GM12878 (cell line): Measurements from ENCODE around the gene NACA2. TPM values are rescaled to one million over a fixed set of nuclear protein-coding genes. Genes with fewer than 3 reads are reported as not detected.

Experiments
- ATAC-seq: fragments of 200-7000 bp; cut with Tn5 transposase; 3 replicates; pipeline ENCODE4 v1.9.1; 2020; ENCODE audit warnings: mild to moderate bottlenecking, moderate library complexity
- BruUV-seq: library from RNA; stranded (reverse); fragments of 400-500 nt; replicated peaks from 2 replicates; lab custom pipeline; 2021; lab: Mats Ljungman, UMichigan
- CTCF ChIA-PET: fragments of 300-600 bp; sonication (Branson Sonifier 250); formaldehyde crosslinking; extraction: SDS; loops from one replicate; lab custom pipeline; 2021; ENCODE audit warnings: inconsistent platforms; lab: Yijun Ruan, JAX
- POLR2A ChIA-PET: fragments of 350-600 bp; formaldehyde crosslinking; extraction: SDS; loops from one replicate; lab custom pipeline; 2021; ENCODE audit warnings: inconsistent platforms; lab: Charles Lee
- RAD21 ChIA-PET: fragments of 300-600 bp; sonication (Branson Sonifier 250); formaldehyde crosslinking; loops from one replicate; lab custom pipeline; 2023; ENCODE audit warnings: antibody characterized with exemption; ENCODE audit not compliant: unreplicated experiment; lab: Charles Lee
- SMC1A ChIA-PET: fragments of 300-600 bp; sonication (Branson Sonifier 250); formaldehyde crosslinking; loops from one replicate; lab custom pipeline; 2023; ENCODE audit not compliant: unreplicated experiment, uncharacterized antibody; lab: Charles Lee
- DNase-seq: peaks from one replicate; pipeline ENCODE4 v3.0.0-alpha.2; 2011; ENCODE audit warnings: low read depth, low spot score
- FAIRE-seq: peaks from 3 replicates; lab custom pipeline; 2011; peaks lifted over from hg19 to GRCh38; lab: Jason Lieb, UNC
- H2AFZ ChIP-seq: 2 replicates; pipeline ENCODE4 v1.6.0; 2011; ENCODE audit warnings: low read depth, low read length, control low read depth; ENCODE audit not compliant: control insufficient read depth
- H3K27ac ChIP-seq: 2 replicates; pipeline ENCODE4 v1.5.1; 2011; ENCODE audit warnings: control low read depth; ENCODE audit not compliant: control insufficient read depth, insufficient read depth
- H3K27me3 ChIP-seq, 2 experiments: replicated peaks in 1 of 2; 2 replicates each; pipeline versions ENCODE4 v1.6.0 to v1.6.1; 2011; ENCODE audit warnings: low read length in 1 of 2; ENCODE audit not compliant: control insufficient read depth in 2 of 2, insufficient read depth in 2 of 2
- H3K36me3 ChIP-seq, 2 experiments: 2 replicates each; pipeline ENCODE4 v1.5.1; 2011; ENCODE audit warnings: low read length in 1 of 2; ENCODE audit not compliant: control insufficient read depth in 2 of 2, insufficient read depth in 2 of 2
- H3K4me1 ChIP-seq: 2 replicates; pipeline ENCODE4 v1.6.1; 2011; ENCODE audit warnings: mild to moderate bottlenecking, low read length, moderate library complexity, mixed read lengths; ENCODE audit not compliant: control insufficient read depth, insufficient read depth
- H3K4me2 ChIP-seq: 2 replicates; pipeline ENCODE4 v1.6.0; 2011; ENCODE audit warnings: control low read depth; ENCODE audit not compliant: control insufficient read depth, insufficient read depth
- H3K4me3 ChIP-seq: fragments of 200-600 bp; sonication (generic); 2 replicates; pipeline ENCODE4 v1.5.1; 2016
- H3K79me2 ChIP-seq: 2 replicates; pipeline ENCODE4 v1.6.0; 2011; ENCODE audit warnings: low read length; ENCODE audit not compliant: control insufficient read depth, insufficient read depth
- H3K9ac ChIP-seq: 2 replicates; pipeline ENCODE4 v1.8.0; 2011; ENCODE audit warnings: low read length, control low read depth, mixed read lengths; ENCODE audit not compliant: control insufficient read depth, insufficient read depth
- H3K9me3 ChIP-seq: replicated peaks from 3 replicates; pipeline ENCODE4 v1.5.1; 2011; ENCODE audit warnings: mild to moderate bottlenecking, low read length; ENCODE audit not compliant: control insufficient read depth, insufficient read depth
- H4K20me1 ChIP-seq: 2 replicates; pipeline ENCODE4 v1.6.0; 2011; ENCODE audit not compliant: control insufficient read depth, insufficient read depth
- CEBPB ChIP-seq, 2 experiments: fragments of 150-350 bp in 1 of 2; IDR thresholded peaks; 2 replicates each; pipeline ENCODE4 v1.6.1; 2012 to 2014; ENCODE audit warnings: low read depth in 2 of 2, low read length in 2 of 2, borderline replicate concordance in 1 of 2, inconsistent platforms in 1 of 2
- E2F4 ChIP-seq: IDR thresholded peaks from 2 replicates; pipeline ENCODE4 v1.6.1; 2012; ENCODE audit warnings: low read depth, low read length, improper control_type of control experiment
- ETV6 ChIP-seq, 2 experiments: fragments of 450-650 bp in 1 of 2; IDR thresholded peaks in 1 of 2; conservative IDR thresholded peaks in 1 of 2; 2 replicates each; pipeline ENCODE4 v1.6.1; 2014; ENCODE audit warnings: antibody characterized with exemption in 1 of 2, borderline replicate concordance in 1 of 2, low read depth in 1 of 2, mild to moderate bottlenecking in 1 of 2, moderate library complexity in 1 of 2
- IRF4 ChIP-seq: IDR thresholded peaks from 2 replicates; pipeline ENCODE4 v1.6.1; 2011; ENCODE audit warnings: low read depth, low read length
- MXI1 ChIP-seq: fragments of 150-350 bp; IDR thresholded peaks from 2 replicates; pipeline ENCODE4 v1.6.1; 2011; ENCODE audit warnings: low read depth, mild to moderate bottlenecking, inconsistent platforms, low read length, improper control_type of control experiment
- NFXL1 ChIP-seq: fragments of 450-650 bp; IDR thresholded peaks from 2 replicates; pipeline ENCODE4 v1.6.1; 2017; ENCODE audit warnings: antibody characterized with exemption, mild to moderate bottlenecking, borderline replicate concordance
- POLR2AphosphoS2 ChIP-seq: IDR thresholded peaks from 2 replicates; pipeline ENCODE4 v1.6.1; 2011; ENCODE audit warnings: low read depth, mild to moderate bottlenecking, low read length, improper control_type of control experiment, moderate library complexity
- TARDBP ChIP-seq: IDR thresholded peaks from 2 replicates; pipeline ENCODE4 v1.6.1; 2016; ENCODE audit warnings: borderline replicate concordance
- WGBS: methylation state at CpG from one replicate; pipeline ENCODE4 v1.1.6; 2016; ENCODE audit warnings: low lambda C conversion rate; ENCODE audit not compliant: insufficient replicate concordance, insufficient coverage; ENCODE audit errors: missing lambda C conversion rate; 5-methylcytosine and 5-hydroxymethylcytosine counted together
- in situ Hi-C: fragments of 300-500 bp; cut with MboI; formaldehyde crosslinking; loops from 9 replicates; pipeline ENCODE4 v1.14.3; 2018; ENCODE audit warnings: mixed read lengths
- intact Hi-C: fragments of 100-400 bp; cut with micrococcal nuclease; formaldehyde crosslinking; loops from one replicate; pipeline ENCODE4 v1.14.2; 2022; ENCODE audit not compliant: unreplicated experiment
- polyA plus RNA-seq, 11 experiments: library from polyadenylated mRNA; depleted of rRNA in 4 of 11; unstranded in 6 of 11; stranded (reverse) in 5 of 11; fragments of >200 nt; fragmentation: Nextera tagmentation in 4 of 11; fragmentation: Illumina TruSeq in 1 of 11; extraction: Ambion mirVana in 4 of 11; extraction: Trizol in 1 of 11; gene quantifications; 1 replicate in 1 of 11; 2 replicates in 10 of 11; pipeline versions ENCODE4 v1.2.1 to v1.2.3, GENCODE V29; 2011 to 2016; ENCODE audit warnings: inconsistent platforms in 2 of 11, missing spikeins in 2 of 11, low read depth in 1 of 11
- total RNA-seq, 4 experiments: library from RNA; depleted of rRNA in 3 of 4; stranded (reverse); fragments of >200 nt in 3 of 4; fragmentation: Illumina TruSeq in 1 of 4; extraction: Trizol in 1 of 4; gene quantifications; 2 replicates each; pipeline versions ENCODE4 v1.2.1 to v1.2.3, GENCODE V29; 2013 to 2021

Gene NACA2
- total and polyA plus RNA-seq, 10 of the 15 experiments (the other 5 are each of a cell fraction or from before 2014, with no cell fraction given), result 0.16 to 0.68 (median 0.36) TPM; not detected in 4

DNA sequence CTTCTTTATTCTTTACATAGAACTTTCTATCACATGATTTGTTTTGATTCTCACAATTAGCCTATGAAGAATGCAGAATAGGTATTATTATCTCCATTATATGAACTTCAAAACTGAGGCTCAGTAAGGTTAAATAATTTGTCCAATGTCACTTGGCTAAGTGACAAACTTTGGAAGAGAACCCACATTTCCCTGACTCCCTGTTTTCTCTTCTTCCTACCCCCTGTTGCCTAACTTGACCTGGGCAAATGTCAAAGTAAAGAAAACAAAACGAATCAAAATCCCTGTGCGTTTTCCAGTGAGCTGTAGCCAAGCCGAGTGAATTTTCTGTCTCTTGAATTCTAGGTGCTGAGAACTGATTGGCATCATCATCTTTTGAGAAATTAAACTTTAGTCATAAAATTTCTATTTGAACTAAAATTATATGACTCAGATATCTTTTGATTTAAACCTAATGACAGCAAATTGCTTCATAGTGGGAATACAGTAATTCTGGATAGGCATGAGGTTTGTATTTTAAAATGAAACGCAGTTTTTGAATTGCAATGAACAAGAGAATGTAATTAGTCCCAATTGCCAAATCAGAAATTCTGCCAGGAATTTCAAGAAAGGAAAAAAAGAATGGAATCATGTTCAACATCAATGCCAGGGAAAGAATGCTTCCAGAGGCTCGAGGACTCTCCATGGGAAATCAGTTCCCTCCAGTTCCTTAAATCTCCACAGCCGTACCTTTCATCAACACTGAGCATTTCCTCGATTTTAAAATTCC is 4.6 kb upstream of the NACA2 start (continued):
- TF ChIP-seq MXI1 (no peak), ETV6 (conservative IDR thresholded peaks at IDR 0.05 in 1 of 2, IDR thresholded peaks at IDR 0.05 in 1 of 2; ENCODE audit: borderline replicate concordance in 1 of 2, low read depth in 1 of 2) (peak in 1 of 2 experiments; percentile 75; a peak in 2 of 4 replicates), CEBPB (IDR thresholded peaks at IDR 0.05; ENCODE audit: borderline replicate concordance in 1 of 2, low read depth in 2 of 2, low read length in 2 of 2) (no peak), IRF4 (no peak), E2F4 (no peak), POLR2AphosphoS2 (no peak)

DNA sequence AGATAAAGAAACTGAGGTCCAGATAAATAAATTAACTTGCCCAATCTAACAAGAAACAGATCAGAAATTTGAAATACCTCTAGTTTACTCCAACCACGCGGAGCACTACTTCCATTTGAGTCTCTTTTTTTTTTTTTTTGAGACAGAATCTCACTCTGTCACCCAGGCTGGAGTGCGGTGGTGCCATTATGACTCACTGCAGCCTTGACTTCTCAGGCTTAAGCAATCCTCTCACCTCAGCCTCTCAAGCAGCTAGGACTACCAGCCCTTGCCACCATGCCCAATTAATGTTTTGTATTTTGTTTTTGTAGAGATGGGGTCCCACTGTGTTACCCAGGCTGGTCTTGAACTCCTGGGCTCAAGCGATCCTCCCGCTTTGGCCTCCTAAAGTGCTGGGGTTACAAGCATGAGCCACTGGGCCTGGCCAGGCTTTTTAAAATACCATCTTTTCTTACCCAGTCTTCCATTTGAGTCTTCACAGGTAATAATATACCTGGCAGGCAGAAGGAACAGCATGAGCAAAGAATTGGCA is 3.3 kb upstream of the NACA2 start:
- Histone ChIP-seq H3K27ac (no peak overlapping the region), H3K9ac (no peak overlapping the region), H3K79me2 (no peaks in the 10 kb centered on the region), H3K4me1 (no peaks in the 10 kb centered on the region), H3K4me2 (no peak overlapping the region), H4K20me1 (no peaks in the 10 kb centered on the region), H3K4me3 (no peak overlapping the region), H3K27me3 (no peaks in the 10 kb centered on the region), H3K9me3 (no peaks in the 10 kb centered on the region), H2AFZ (no peak overlapping the region), H3K36me3 (no peaks in the 10 kb centered on the region)
- CTCF ChIA-PET, result interaction anchor here (1.1 to 1.7 kb wide), 3 partner anchors 10 to 243 kb away, joined by 3 to 4 read pairs (median 4); no protein-coding TSS in a partner anchor
- intact Hi-C loops, result no loop called here
- in situ Hi-C loops, result no loop called here
- no TSS peak for BruUV-seq
- RAD21 ChIA-PET, result interaction anchor here (0.6 kb wide), 1 partner anchor 519 kb away, joined by 3 read pairs; no protein-coding TSS in a partner anchor
- POLR2A ChIA-PET, result interaction anchor here (0.7 kb wide), 1 partner anchor 435 kb away, joined by 4 read pairs; no protein-coding TSS in a partner anchor
- FAIRE-seq (no peak), ATAC-seq (peak; percentile 54; the same call in 2 of the 3 replicates), DNase-seq (no peak)
- TF ChIP-seq NFXL1 (peak; percentile 76; the same call in 1 of the 2 replicates), TARDBP (no peak), ETV6 (conservative IDR thresholded peaks at IDR 0.05 in 1 of 2, IDR thresholded peaks at IDR 0.05 in 1 of 2; ENCODE audit: borderline replicate concordance in 1 of 2, low read depth in 1 of 2) (peak in 1 of 2 experiments; percentile 33; a peak in 1 of 4 replicates)
- 84% methylated on average over 4 of the region's 5 CpGs for WGBS
- SMC1A ChIA-PET, result interaction anchor here (0.5 to 1.1 kb wide), 4 partner anchors 10 to 27 kb away, joined by 3 to 8 read pairs (median 4); no protein-coding TSS in a partner anchor
